Measurements from ENCODE around the gene DCTN3. TPM values are rescaled to one million over a fixed set of nuclear protein-coding genes. Genes with fewer than 3 reads are reported as not detected.

Gene DCTN3
- total RNA-seq, 4 donors from 2014 or later: 80.8 to 166 (median 127) TPM

- H3K4me3 ChIP-seq (ENCODE audit: low read depth, poor library complexity, severe bottlenecking): no peak overlapping the region
- DNase-seq (ENCODE audit: low spot score in 2 of 2): no peak
- intact Hi-C loops (cut with DNase I; ENCODE audit: low total_unique reads): no loop called here
- TF ChIP-seq CTCF (IDR thresholded peaks at IDR 0.05) (no peak), POLR2A (IDR thresholded peaks at IDR 0.05) (no peak)
- WGBS, 2 donors: 46 to 73% methylated on average over 5 of the region's 5 CpGs
These were observed 30.5 kb upstream of the DCTN3 start for GRCh38 chr9:34650816-34651215.

GRCh38 chr9:34648673-34649072, 28.4 kb upstream of the DCTN3 start:
- intact Hi-C loops (cut with DNase I; ENCODE audit: low total_unique reads): no loop called here
- no peak overlapping the region for H3K4me3 ChIP-seq (ENCODE audit: low read depth, poor library complexity, severe bottlenecking)
- TF ChIP-seq POLR2A (IDR thresholded peaks at IDR 0.05) (no peak), CTCF (IDR thresholded peaks at IDR 0.05) (no peak)
- no peak for DNase-seq (ENCODE audit: low spot score in 2 of 2)
- WGBS, 2 donors: 90 to 93% methylated on average over 8 of the region's 8 CpGs

GRCh38 chr9:34647651-34648050, 27.4 kb upstream of the DCTN3 start:
- peak overlapping the region; percentile 58 for H3K4me3 ChIP-seq (ENCODE audit: low read depth, poor library complexity, severe bottlenecking)
- DNase-seq (ENCODE audit: low spot score in 2 of 2): no peak
- 37 to 40% methylated on average over 10 of the region's 10 CpGs for WGBS, 2 donors
- intact Hi-C loops (cut with DNase I; ENCODE audit: low total_unique reads): no loop called here
- TF ChIP-seq CTCF (IDR thresholded peaks at IDR 0.05) (no peak), POLR2A (IDR thresholded peaks at IDR 0.05) (no peak)

- 0 to 3% methylated on average over 5 to 8 of the region's 8 CpGs for WGBS, 2 donors
- peak overlapping the region; percentile 58 for H3K4me3 ChIP-seq (ENCODE audit: low read depth, poor library complexity, severe bottlenecking)
- no peak for DNase-seq (ENCODE audit: low spot score in 2 of 2)
- TF ChIP-seq POLR2A (IDR thresholded peaks at IDR 0.05): no peak
- TF ChIP-seq CTCF (IDR thresholded peaks at IDR 0.05): no peak
- intact Hi-C loops (cut with DNase I; ENCODE audit: low total_unique reads): no loop called here
These were observed 26.7 kb upstream of the DCTN3 start for GRCh38 chr9:34647084-34647403.

GRCh38 chr9:34646211-34647083, 26.2 kb upstream of the DCTN3 start, which contains the start of gene GALT:
Gene GALT, plus strand, starts transcription at chr9:34646675. Its CDS starts 30 bp downstream, at chr9:34646705.
- intact Hi-C loops (cut with DNase I; ENCODE audit: low total_unique reads): no loop called here
- peak; percentile 92 to 99 for DNase-seq (ENCODE audit: low spot score in 2 of 2)
- TF ChIP-seq CTCF (IDR thresholded peaks at IDR 0.05): peak in 1 of 3 donors; percentile 30
- TF ChIP-seq POLR2A (IDR thresholded peaks at IDR 0.05): no peak
- 5 to 7% methylated on average over 28 to 39 of the region's 43 CpGs for WGBS, 2 donors
- H3K4me3 ChIP-seq (ENCODE audit: low read depth, poor library complexity, severe bottlenecking): peak within 1 kb of the TSS; percentile 58
